HG03442 (cell line): ENCODE measurements around the gene CDK5.
"Not testable (repeated sequence)": the region's sequence is repeated elsewhere in the genome, so short reads cannot be mapped to it uniquely, and the experiment has no call there.

ENCODE experiments used
- ATAC-seq: cut with Tn5 transposase; IDR thresholded peaks from one replicate; pipeline ENCODE4 v1.9.1; 2021; ENCODE audit warnings: mild to moderate bottlenecking, moderate library complexity; ENCODE audit not compliant: unreplicated experiment

CDK5 gene

GRCh38 chr7:151017370-151017952, 40.2 kb downstream of the CDK5 start:
- ATAC-seq: no peak

GRCh38 chr7:151016942-151017341, 40.8 kb downstream of the CDK5 start:
- ATAC-seq: no peak

- ATAC-seq: no peak
These were observed 41.2 kb downstream of the CDK5 start for GRCh38 chr7:151016505-151016904.

- ATAC-seq: no peak
These were observed 41.7 kb downstream of the CDK5 start for GRCh38 chr7:151015967-151016366.

- no peak for ATAC-seq
These were observed 42.7 kb downstream of the CDK5 start for GRCh38 chr7:151014950-151015349.

GRCh38 chr7:151013733-151014497, 43.8 kb downstream of the CDK5 start:
- peak; percentile 44 for ATAC-seq

GRCh38 chr7:151013356-151013732, 44.4 kb downstream of the CDK5 start:
- ATAC-seq: no peak

- no peak for ATAC-seq
These were observed 44.8 kb downstream of the CDK5 start for GRCh38 chr7:151012911-151013347.

GRCh38 chr7:151012031-151012692, 45.5 kb downstream of the CDK5 start:
- no peak for ATAC-seq

- not testable (repeated sequence) for ATAC-seq
These were observed 46.1 kb downstream of the CDK5 start for GRCh38 chr7:151011616-151012015.

- ATAC-seq: no peak
These were observed 46.6 kb downstream of the CDK5 start for GRCh38 chr7:151011097-151011409.

GRCh38 chr7:151010307-151011096, 47.2 kb downstream of the CDK5 start:
- ATAC-seq: no peak

- ATAC-seq: no peak
These were observed 47.7 kb downstream of the CDK5 start for GRCh38 chr7:151010037-151010306.

GRCh38 chr7:151009327-151010036, 48.2 kb downstream of the CDK5 start:
- no peak for ATAC-seq

- peak; percentile 83 for ATAC-seq
These were observed 49.0 kb downstream of the CDK5 start for GRCh38 chr7:151008511-151009323.

GRCh38 chr7:151008143-151008510, 49.6 kb downstream of the CDK5 start:
- ATAC-seq: no peak

GRCh38 chr7:151007469-151007898, 50.2 kb downstream of the CDK5 start:
- no peak for ATAC-seq

- ATAC-seq: no peak
These were observed 51.0 kb downstream of the CDK5 start for GRCh38 chr7:151006590-151007300.

GRCh38 chr7:151005566-151005965, 52.1 kb downstream of the CDK5 start:
- no peak for ATAC-seq
